Measurements from ENCODE around the gene NCAPH2.
A peak's percentile ranks its signal among the peaks of the same experiment; 100 is the strongest.

The NCAPH2 gene

DNA sequence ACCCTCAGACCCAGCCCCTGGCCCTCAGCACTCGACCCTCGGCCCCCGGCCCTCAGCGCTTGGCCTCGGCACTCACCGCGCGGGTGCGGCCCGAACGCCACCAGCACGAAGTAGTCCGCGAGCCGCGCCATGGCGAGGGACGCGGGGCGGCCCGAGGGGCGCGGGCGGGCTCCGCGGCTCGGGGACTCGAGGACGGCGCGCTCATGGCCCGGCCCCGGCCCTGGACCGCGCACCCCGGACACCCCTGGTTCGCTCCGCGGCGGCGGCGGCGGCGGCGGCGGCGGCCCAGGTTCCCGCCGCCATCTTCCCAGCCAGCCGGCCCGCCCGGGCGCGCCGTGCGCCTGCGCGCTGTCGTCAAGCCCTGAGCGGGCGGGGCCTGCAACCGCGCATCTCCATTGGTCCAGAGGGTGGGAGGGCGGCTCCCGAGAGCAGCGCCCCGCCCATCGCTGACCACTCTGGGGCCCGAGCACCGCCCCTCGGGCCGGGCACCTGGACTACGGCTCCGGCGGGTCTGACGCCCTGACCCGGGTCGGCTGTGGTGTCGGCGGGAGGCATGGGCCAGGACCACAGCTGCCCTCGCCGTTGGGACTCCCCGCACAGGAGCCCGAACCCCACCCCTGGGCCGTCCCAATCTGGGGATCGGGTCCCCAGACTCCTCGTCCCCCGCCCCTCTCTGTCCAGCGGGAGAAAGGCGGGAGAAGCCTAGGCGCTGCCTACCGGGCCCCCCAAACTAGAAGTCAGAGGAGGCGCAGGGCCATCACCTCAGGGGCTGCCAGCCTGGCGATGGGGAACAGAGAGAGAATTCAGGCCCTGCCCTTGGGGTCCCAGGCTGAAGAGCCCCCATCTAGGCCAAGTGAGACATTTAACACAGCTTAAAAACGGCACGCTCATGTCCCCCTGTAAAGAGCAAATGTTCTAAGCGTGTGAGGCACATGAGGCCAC, 33.0 kb upstream of the NCAPH2 start, which contains the start of gene SBF1:
TSS of gene SBF1 (minus strand) at position 326 of the 942 bp plus-strand sequence. CDS start at position 131, 195 bp downstream.
- peak; percentile 84 for DNase-seq (ENCODE audit: low read depth)

DNA sequence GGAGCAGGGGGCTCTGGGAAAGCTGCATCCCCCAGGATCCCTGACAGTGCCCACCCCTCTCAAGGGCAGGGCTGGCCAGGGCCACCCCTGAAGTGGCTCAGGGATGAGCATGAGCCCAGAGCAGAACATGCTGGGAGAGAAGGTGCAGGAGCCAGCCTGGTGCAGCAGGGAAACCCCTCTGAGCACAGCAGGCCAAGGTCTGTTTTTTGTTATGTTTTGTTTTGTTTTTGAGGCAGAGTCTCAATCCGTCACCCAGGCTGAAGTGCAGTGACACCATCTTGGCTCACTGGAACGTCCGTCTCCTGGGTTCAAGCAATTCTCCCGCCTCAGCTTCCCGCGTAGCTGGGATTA, 32.4 kb upstream of the NCAPH2 start:
- DNase-seq (ENCODE audit: low read depth), result no peak

DNA sequence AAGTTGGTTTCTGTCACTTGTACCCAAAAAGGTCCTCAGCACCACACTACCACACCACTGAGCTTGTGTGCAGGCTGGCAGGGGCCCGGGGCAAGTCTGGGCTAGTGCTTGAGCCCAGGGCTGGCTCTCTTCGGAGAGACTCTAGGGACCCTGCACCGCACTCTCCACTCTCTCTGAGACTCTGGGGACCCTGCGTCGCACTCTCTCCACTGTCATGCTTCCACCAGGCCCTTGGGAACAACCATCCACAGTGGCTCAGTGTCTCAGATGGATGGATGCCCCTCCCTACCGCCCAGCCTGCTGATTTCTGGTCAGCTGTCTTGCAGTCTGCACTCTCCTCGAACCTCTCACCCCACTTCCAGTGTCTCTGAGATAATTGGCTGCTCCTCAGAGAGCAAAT, 31.2 kb upstream of the NCAPH2 start:
- DNase-seq (ENCODE audit: low read depth), result no peak

DNA sequence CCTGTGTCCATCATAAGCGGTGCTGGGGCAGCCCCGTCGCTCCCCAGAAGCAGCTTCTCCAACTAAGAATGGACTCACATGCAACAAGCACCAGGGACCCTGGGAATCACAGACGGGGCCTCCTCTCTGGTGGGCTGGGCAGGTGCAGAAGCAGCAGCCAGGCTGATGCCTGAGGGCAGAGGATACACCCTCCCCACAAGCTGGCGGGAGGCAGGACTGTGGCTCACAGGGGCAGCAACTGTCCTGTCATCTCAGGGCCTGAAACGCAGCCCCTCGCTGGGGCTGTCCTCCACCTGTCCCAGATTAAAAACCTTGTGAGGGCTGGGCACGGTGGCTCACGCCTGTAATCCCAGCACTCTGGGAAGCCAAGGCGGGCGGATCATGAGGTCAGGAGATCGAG, 30.1 kb upstream of the NCAPH2 start:
- no peak for DNase-seq (ENCODE audit: low read depth)

DNA sequence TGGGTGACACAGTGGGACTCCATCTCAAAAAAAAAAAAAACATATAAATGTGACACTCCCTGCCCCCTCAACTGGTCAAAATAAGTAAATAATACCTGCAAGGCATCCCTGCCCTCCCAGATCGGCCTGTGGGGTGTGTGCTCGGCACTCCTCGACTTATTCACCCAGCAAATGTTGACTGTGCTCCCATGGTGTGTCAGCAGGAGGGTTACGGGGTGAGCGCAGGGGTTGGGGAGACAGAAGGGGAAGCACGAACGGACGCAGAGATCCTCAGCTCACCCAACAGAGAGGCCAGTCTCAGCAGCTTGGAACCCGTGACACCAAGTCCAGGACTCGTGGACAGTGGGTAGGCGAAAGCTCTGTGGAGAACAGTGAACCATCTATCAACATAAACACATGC, 28.3 kb upstream of the NCAPH2 start:
- DNase-seq (ENCODE audit: low read depth), result no peak

DNA sequence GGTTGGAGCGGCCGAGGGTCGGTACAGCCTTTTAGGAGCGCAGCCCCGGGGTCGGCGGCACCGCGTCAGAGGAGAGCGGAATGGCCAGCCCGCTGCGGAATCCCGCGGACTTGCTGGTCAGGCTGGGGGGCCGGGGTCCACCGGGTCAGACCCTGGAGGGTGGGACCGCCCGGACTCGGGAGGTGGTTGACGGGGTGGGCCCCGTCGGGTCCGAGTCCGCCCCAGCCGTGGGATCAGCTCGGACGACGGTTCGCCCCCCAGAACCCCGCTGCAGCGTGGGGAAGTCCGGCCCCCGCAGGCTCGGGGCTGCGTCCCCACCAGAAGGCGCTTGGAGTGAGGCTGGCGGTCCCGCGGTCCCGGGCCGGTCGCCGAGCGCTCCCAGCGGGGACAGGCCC, 27.0 kb upstream of the NCAPH2 start:
- no peak for DNase-seq (ENCODE audit: low read depth)

DNA sequence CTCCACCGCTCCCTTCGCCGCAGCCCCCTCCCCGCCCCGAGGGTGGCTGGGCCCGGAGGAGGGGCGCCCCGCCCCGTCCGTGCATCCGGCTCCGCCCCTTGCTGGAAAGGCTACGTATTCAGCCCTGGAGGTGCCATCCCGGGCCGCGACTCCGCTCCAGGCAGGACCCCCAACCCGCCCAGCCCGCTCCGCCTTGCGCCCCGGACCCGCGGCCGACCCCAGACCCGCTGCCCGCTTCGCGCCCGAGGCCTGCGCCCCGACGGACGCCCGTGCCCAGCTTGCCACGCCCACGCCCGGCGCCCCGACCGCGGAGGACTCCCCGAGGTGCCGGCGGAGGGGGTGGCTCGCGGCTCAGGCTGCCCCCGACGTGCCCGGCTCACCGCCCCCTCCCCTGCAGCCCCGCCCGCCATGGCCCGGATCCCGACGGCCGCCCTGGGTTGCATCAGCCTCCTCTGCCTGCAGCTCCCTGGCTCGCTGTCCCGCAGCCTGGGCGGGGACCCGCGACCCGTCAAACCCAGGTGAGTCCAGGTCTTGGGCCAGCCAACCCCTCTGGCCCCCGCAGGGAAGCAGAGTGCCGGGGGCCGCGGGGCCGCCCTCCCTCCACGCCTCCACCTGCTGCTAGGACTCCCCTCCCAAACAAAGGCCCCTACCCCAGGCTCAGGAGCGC, 26.5 kb upstream of the NCAPH2 start, which contains the start of gene ADM2:
TSS of gene ADM2 (plus strand) at position 104 of the 667 bp plus-strand sequence. CDS start at position 409, 305 bp downstream.
- DNase-seq (ENCODE audit: low read depth), result peak; percentile 37

GRCh38 chr22:50482107-50483074, 25.6 kb upstream of the NCAPH2 start:
- no peak for DNase-seq (ENCODE audit: low read depth)

- DNase-seq (ENCODE audit: low read depth), result no peak
Measured at GRCh38 chr22:50483106-50483505, 24.9 kb upstream of the NCAPH2 start.

DNA sequence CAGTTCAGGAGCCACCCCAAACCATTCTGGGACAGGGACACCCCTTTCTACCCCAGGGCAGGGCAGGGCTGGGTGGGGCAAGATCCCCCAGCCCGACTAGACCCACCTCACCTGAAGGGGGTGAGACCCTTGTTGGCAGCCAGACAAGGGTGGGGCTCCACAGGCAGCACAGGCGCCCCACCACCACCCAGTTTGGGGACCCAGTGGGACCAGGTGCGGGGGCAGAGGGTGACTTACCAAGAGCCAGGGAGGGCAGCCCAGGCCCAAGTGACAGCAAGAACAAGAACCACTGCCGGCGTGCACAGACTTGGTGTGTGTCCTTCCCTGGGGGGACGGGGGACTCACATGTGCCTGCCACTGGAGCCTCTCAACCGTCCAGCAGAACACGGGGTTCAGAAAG, 24.5 kb upstream of the NCAPH2 start:
- no peak for DNase-seq (ENCODE audit: low read depth)

GRCh38 chr22:50483977-50484853, 23.8 kb upstream of the NCAPH2 start:
- no peak for DNase-seq (ENCODE audit: low read depth)

DNA sequence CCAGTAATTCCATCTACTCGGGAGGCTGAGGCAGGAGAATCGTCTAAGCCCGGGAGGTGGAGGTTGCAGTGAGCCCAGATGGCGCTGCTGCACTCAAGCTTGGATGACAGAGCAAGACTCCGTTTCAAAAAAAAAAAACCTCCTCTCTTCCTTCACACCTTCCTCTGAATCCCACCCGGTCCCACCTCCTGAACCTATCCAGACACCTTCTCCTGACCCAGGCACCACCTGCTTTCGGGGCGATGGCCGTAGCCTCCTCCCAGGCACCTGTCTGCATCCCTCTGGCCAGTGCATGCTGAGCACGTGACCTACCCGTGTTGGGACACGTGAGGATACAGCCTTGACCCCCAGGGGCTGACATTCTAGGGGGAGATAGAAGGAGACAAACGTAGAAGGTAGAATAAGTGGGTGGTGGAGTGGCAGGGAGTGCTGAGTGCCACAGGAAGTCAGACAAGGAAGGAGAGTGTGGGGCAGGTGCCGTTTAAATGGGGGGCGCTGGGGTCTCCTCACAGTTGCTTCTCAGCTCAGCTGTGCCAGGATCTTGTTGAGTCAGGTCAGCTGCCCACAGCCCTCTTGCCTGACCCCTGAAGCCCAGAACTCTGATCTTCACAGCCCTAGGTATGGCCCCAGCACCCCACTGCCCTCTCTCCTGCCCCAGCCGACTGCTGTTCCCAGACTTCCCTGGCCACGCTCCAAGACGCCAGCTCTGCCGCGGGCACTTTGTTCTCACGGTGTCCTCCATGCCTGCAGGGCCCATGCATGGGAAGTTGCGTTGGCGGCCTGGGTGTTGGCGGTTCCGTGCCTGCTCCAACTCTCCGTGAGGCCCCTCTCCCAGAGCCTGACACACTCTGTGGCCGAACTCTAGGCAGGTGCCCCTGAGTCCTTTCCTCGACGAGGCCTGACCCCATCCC, 22.5 kb upstream of the NCAPH2 start:
- DNase-seq (ENCODE audit: low read depth), result no peak

GRCh38 chr22:50486561-50487289, 21.3 kb upstream of the NCAPH2 start, which contains the start of gene MIOX:
TSS of gene MIOX (plus strand) at chr22:50486859. CDS start at chr22:50486898, 39 bp downstream.
- no peak for DNase-seq (ENCODE audit: low read depth)

DNA sequence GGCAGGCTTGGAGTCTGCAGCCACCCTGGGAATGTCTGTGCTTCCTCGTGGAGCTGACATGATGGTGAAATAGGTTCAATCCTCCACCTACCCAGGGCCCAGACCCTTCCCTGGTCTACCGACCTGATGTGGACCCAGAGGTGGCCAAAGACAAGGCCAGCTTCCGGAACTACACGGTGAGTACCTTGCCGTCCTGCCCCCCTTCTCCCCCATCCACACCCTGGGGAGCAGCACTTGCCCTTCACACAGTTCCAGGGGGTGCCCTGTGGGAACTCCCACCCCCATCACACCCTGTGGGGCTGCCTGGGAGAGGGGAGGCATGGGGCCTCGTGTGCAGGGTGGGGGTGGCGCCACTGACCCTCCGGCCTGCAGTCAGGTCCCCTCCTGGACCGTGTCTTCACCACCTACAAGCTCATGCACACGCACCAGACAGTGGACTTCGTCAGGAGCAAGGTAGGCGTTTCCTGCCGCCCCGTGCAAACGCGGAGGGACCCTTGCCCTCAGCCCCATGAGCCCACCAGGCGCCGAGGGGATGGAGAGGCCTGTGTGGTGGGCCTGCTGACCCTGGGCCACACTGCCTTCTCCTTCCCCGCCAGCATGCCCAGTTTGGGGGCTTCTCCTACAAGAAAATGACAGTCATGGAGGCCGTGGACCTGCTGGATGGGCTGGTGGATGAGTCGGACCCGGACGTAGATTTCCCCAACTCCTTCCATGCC, 20.6 kb upstream of the NCAPH2 start:
- DNase-seq (ENCODE audit: low read depth), result no peak

DNA sequence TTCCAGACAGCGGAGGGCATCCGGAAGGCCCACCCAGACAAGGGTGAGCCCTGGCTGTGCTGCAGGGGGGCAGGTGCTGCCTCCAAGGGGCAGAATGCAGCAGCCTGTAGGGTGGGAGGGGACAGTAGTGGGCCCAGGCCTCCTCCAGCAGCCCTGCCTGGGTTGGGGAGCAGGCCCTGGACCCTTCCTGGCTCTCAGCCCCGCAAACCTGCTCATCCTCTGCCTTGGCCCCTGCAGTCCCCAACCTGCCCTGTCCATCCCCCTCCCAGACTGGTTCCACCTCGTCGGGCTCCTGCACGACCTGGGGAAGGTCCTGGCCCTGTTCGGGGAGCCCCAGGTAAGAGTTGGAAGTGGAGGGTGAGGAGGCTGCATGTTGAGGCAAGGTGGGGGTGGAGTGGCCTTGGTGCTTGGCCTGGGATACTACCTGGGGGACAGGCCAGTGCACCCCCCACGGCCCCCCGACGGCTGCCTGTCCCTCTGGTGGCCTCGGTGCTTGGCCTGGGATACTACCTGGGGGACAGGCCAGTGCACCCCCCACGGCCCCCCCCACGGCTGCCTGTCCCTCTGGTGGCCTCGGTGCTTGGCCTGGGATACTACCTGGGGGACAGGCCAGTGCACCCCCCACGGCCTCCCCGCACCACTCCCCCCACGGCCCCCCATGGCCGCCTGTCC, 19.9 kb upstream of the NCAPH2 start:
- no peak for DNase-seq (ENCODE audit: low read depth)

DNA sequence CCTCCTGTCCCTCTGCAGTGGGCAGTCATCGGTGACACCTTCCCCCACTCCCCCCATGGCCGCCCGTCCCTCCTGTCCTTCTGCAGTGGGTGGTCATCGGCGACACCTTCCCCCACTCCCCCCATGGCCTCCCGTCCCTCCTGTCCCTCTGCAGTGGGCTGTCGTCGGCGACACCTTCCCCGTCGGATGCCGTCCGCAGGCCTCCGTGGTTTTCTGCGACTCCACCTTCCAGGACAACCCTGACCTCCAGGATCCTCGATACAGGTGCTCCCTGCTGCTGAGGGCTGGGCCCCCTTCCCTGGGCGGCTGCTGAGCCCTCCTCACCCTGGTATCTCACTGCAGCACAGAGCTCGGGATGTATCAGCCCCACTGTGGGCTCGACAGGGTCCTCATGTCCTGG, 19.1 kb upstream of the NCAPH2 start:
- no peak for DNase-seq (ENCODE audit: low read depth)

GRCh38 chr22:50489363-50490243, 18.4 kb upstream of the NCAPH2 start:
- no peak for DNase-seq (ENCODE audit: low read depth)
